CD14-positive monocyte (primary cell): ENCODE data around the gene REG1A. TPM values are rescaled to one million over a fixed set of nuclear protein-coding genes. Genes with fewer than 3 reads are reported as not detected.

ENCODE experiments used
- DNase-seq, 3 donors: peaks; one replicate each; pipeline ENCODE4 v3.0.0-alpha.2; 2011 to 2022
- H2AFZ ChIP-seq: 2 replicates; pipeline ENCODE4 v1.6.0; 2012; ENCODE audit warnings: mild to moderate bottlenecking, low read depth, low read length, inconsistent platforms; ENCODE audit not compliant: insufficient read depth, poor library complexity, severe bottlenecking
- H3K27ac ChIP-seq, 2 donors: 1 replicate in 1 of 2; 2 replicates in 1 of 2; pipeline ENCODE4 v1.5.1; 2012 to 2013; ENCODE audit warnings: low read length in 2 of 2, control low read depth in 1 of 2, inconsistent platforms in 1 of 2, low read depth in 1 of 2, mild to moderate bottlenecking in 1 of 2
- H3K27me3 ChIP-seq, 2 donors: one replicate each; pipeline versions ENCODE4 v1.6.0 to v1.6.1; 2011 to 2013; ENCODE audit warnings: low read length in 2 of 2; ENCODE audit not compliant: control insufficient read depth in 2 of 2, insufficient read depth in 2 of 2
- H3K36me3 ChIP-seq, 2 donors: replicated peaks in 1 of 2; 1 replicate in 1 of 2; 2 replicates in 1 of 2; pipeline versions ENCODE4 v1.5.1 to v1.6.1; 2012 to 2013; ENCODE audit warnings: low read length in 2 of 2, control low read depth in 1 of 2, inconsistent platforms in 1 of 2, mild to moderate bottlenecking in 1 of 2; ENCODE audit not compliant: insufficient read depth in 2 of 2, control insufficient read depth in 1 of 2
- H3K4me1 ChIP-seq, 2 donors: 1 replicate in 1 of 2; 2 replicates in 1 of 2; pipeline versions ENCODE4 v1.5.1 to v1.6.1; 2012 to 2013; ENCODE audit warnings: low read length in 2 of 2, control low read depth in 1 of 2, inconsistent platforms in 1 of 2, mild to moderate bottlenecking in 1 of 2, moderate library complexity in 1 of 2; ENCODE audit not compliant: insufficient read depth in 2 of 2, control insufficient read depth in 1 of 2
- H3K4me2 ChIP-seq: replicated peaks from 2 replicates; pipeline ENCODE3; 2012; ENCODE audit warnings: low read length, moderate library complexity, mild to moderate bottlenecking; ENCODE audit not compliant: poor library complexity, severe bottlenecking; ENCODE audit errors: extremely low read depth
- H3K4me3 ChIP-seq, 3 experiments: fragments of 200-600 bp in 1 of 3; sonication (generic) in 1 of 3; replicated peaks in 1 of 3; 1 replicate in 2 of 3; 2 replicates in 1 of 3; pipeline ENCODE4 v1.5.1; 2011 to 2013; ENCODE audit warnings: low read length in 3 of 3, mild to moderate bottlenecking in 3 of 3, control low read depth in 2 of 3, low read depth in 2 of 3, inconsistent platforms in 1 of 3, moderate library complexity in 1 of 3
- H3K79me2 ChIP-seq: 2 replicates; pipeline ENCODE4 v1.6.0; 2012; ENCODE audit warnings: mild to moderate bottlenecking, control low read depth, inconsistent platforms, low read length, moderate library complexity; ENCODE audit not compliant: insufficient read depth
- H3K9ac ChIP-seq: 2 replicates; pipeline ENCODE4 v1.6.0; 2017; ENCODE audit warnings: low read length, mild to moderate bottlenecking; ENCODE audit not compliant: insufficient read depth, poor library complexity, severe bottlenecking
- H3K9me3 ChIP-seq, 2 donors: replicated peaks in 1 of 2; 1 replicate in 1 of 2; 2 replicates in 1 of 2; pipeline versions ENCODE4 v1.5.1 to v1.6.1; 2012 to 2013; ENCODE audit warnings: low read length in 2 of 2, control low read depth in 1 of 2; ENCODE audit not compliant: control insufficient read depth in 1 of 2, insufficient read depth in 1 of 2
- H4K20me1 ChIP-seq: 2 replicates; pipeline ENCODE4 v1.6.0; 2012; ENCODE audit warnings: mild to moderate bottlenecking, low read length, control low read depth, moderate library complexity; ENCODE audit not compliant: insufficient read depth
- H3K27ac Mint-ChIP-seq, 7 donors: one replicate each; pipeline ENCODE4 v1.8.0; 2020; ENCODE audit warnings: mild to moderate bottlenecking in 7 of 7, mixed read lengths in 7 of 7, moderate library complexity in 6 of 7, inconsistent platforms in 2 of 7
- H3K27me3 Mint-ChIP-seq, 3 donors: one replicate each; pipeline ENCODE4 v1.8.0; 2021 to 2022; ENCODE audit warnings: low read depth in 3 of 3, mild to moderate bottlenecking in 3 of 3, mixed read lengths in 3 of 3, moderate library complexity in 3 of 3, inconsistent platforms in 1 of 3
- H3K36me3 Mint-ChIP-seq, 2 donors: one replicate each; pipeline ENCODE4 v1.8.0; 2020; ENCODE audit warnings: mixed read lengths in 2 of 2, inconsistent platforms in 1 of 2, mild to moderate bottlenecking in 1 of 2
- H3K4me1 Mint-ChIP-seq: one replicate; pipeline ENCODE4 v1.8.0; 2020; ENCODE audit warnings: mild to moderate bottlenecking, mixed read lengths
- H3K4me3 Mint-ChIP-seq, 2 donors: one replicate each; pipeline ENCODE4 v1.8.0; 2020; ENCODE audit warnings: mild to moderate bottlenecking in 2 of 2, mixed read lengths in 2 of 2, moderate library complexity in 1 of 2
- H3K9me3 Mint-ChIP-seq, 7 donors: one replicate each; pipeline ENCODE4 v1.8.0; 2020 to 2022; ENCODE audit warnings: mixed read lengths in 7 of 7, mild to moderate bottlenecking in 6 of 7, moderate library complexity in 6 of 7, inconsistent platforms in 2 of 7
- CTCF ChIP-seq: fragments of 200-600 bp; IDR thresholded peaks from one replicate; pipeline ENCODE4 v1.8.0; 2022; ENCODE audit warnings: antibody characterized with exemption, mild to moderate bottlenecking
- WGBS: methylation state at CpG from one replicate; pipeline ENCODE4 v1.1.5; 2013; ENCODE audit warnings: missing lambda C conversion rate; ENCODE audit not compliant: insufficient coverage; 5-methylcytosine and 5-hydroxymethylcytosine counted together
- intact Hi-C, 2 donors: fragments of 100-400 bp; cut with micrococcal nuclease; formaldehyde crosslinking; loops; one replicate each; pipeline versions ENCODE4 v1.15.0 to v1.15.1; 2023
- polyA plus RNA-seq, 3 donors: library from polyadenylated mRNA; depleted of rRNA in 1 of 3; unstranded in 2 of 3; stranded (reverse) in 1 of 3; fragments of 300-500 nt in 2 of 3; fragments of >200 nt in 1 of 3; fragmentation: Illumina TruSeq in 2 of 3; gene quantifications; 1 replicate in 2 of 3; 2 replicates in 1 of 3; pipeline ENCODE4 v1.2.3, GENCODE V29; 2012 to 2021

REG1A gene
- polyA plus RNA-seq, 3 donors = not detected

- H4K20me1 ChIP-seq = no peaks in the 10 kb centered on the region
- Mint-ChIP-seq H3K4me1 (no peaks in the 10 kb centered on the region), H3K9me3 (peaks cover 3 to 15% (median 6%) of the 10 kb centered on the region in 7 donors), H3K36me3 (no peaks in the 10 kb centered on the region), H3K27ac (no peak overlapping the region), H3K27me3 (no peaks in the 10 kb centered on the region), H3K4me3 (no peak overlapping the region)
- no peak overlapping the region for H3K4me3 ChIP-seq
- intact Hi-C loops = no loop called here
- H3K27me3 ChIP-seq = no peaks in the 10 kb centered on the region
- H3K4me2 ChIP-seq = no peak overlapping the region
- H2AFZ ChIP-seq = no peak overlapping the region
- no peaks in the 10 kb centered on the region for H3K4me1 ChIP-seq
- H3K36me3 ChIP-seq = no peaks in the 10 kb centered on the region
- DNase-seq = no peak
- no peak overlapping the region for H3K9ac ChIP-seq
- TF ChIP-seq CTCF = no peak
- H3K27ac ChIP-seq = no peak overlapping the region
- WGBS = no CpG with 5 or more reads among the region's 3 CpGs
- no peaks in the 10 kb centered on the region for H3K79me2 ChIP-seq
- peaks cover 5 to 11% of the 10 kb centered on the region in 2 donors for H3K9me3 ChIP-seq
Measured at GRCh38 chr2:79084495-79085135, 35.7 kb upstream of the REG1A start.

- H3K4me3 Mint-ChIP-seq = no peak overlapping the region
- Histone ChIP-seq H2AFZ (no peak overlapping the region), H4K20me1 (no peaks in the 10 kb centered on the region), H3K4me3 (no peak overlapping the region), H3K79me2 (no peaks in the 10 kb centered on the region), H3K4me2 (no peak overlapping the region), H3K9me3 (peaks cover 5 to 11% of the 10 kb centered on the region in 2 donors), H3K36me3 (no peaks in the 10 kb centered on the region), H3K27me3 (no peaks in the 10 kb centered on the region), H3K27ac (no peak overlapping the region), H3K4me1 (no peaks in the 10 kb centered on the region), H3K9ac (no peak overlapping the region)
- no peaks in the 10 kb centered on the region for H3K27me3 Mint-ChIP-seq
- no peaks in the 10 kb centered on the region for H3K36me3 Mint-ChIP-seq
- peaks cover 3 to 13% (median 6%) of the 10 kb centered on the region in 7 donors for H3K9me3 Mint-ChIP-seq
- no peak overlapping the region for H3K27ac Mint-ChIP-seq
- H3K4me1 Mint-ChIP-seq = no peaks in the 10 kb centered on the region
- intact Hi-C loops = no loop called here
- 80% methylated on average over 2 of the region's 3 CpGs for WGBS
- no peak for DNase-seq
- no peak for TF ChIP-seq CTCF
Measured at GRCh38 chr2:79085382-79085781, 34.9 kb upstream of the REG1A start.
